ENCODE measurements around the gene CEP72. TPM values are rescaled to one million over a fixed set of nuclear protein-coding genes. Genes with fewer than 3 reads are reported as not detected.

The CEP72 gene
- total and polyA plus RNA-seq, 8 donors: 5.5 to 13.1 (median 10.7) TPM

GRCh38 chr5:607541-608428, 4.4 kb upstream of the CEP72 start:
- H3K36me3 ChIP-seq: no peaks in the 10 kb centered on the region
- ATAC-seq (no peak), DNase-seq (peak in 2 of 4 donors; percentile 35 to 75)
- H3K4me1 ChIP-seq: no peaks in the 10 kb centered on the region
- H3K27ac ChIP-seq: no peak overlapping the region
- H3K4me3 ChIP-seq: no peak overlapping the region
- no peak for TF ChIP-seq CTCF (IDR thresholded peaks at IDR 0.05)
- H3K9me3 ChIP-seq: no peaks in the 10 kb centered on the region
- H3K27me3 ChIP-seq: peaks cover 4 to 55% of the 10 kb centered on the region in 2 donors
- intact Hi-C loops (cut with DNase I): no loop called here

GRCh38 chr5:608429-609370, 3.4 kb upstream of the CEP72 start:
- no peaks in the 10 kb centered on the region for H3K36me3 ChIP-seq
- H3K4me3 ChIP-seq: no peak overlapping the region

GRCh38 chr5:609506-609905, 2.6 kb upstream of the CEP72 start:
- peaks cover 0 to 14% of the 10 kb centered on the region in 2 donors for H3K4me1 ChIP-seq
- no peak for TF ChIP-seq CTCF (IDR thresholded peaks at IDR 0.05)
- DNase-seq: peak in 1 of 4 donors; percentile 27
- intact Hi-C loops (cut with DNase I): no loop called here
- no peak overlapping the region for H3K4me3 ChIP-seq
- H3K27me3 ChIP-seq: peaks cover 4 to 38% of the 10 kb centered on the region in 2 donors
- H3K27ac ChIP-seq: no peak overlapping the region
- H3K36me3 ChIP-seq: no peaks in the 10 kb centered on the region
- H3K9me3 ChIP-seq: no peaks in the 10 kb centered on the region
- ATAC-seq: no peak

More at GRCh38 chr5:608429-609370, 3.4 kb upstream of the CEP72 start:
- Histone ChIP-seq H3K9me3 (no peaks in the 10 kb centered on the region), H3K27me3 (peaks cover 4 to 46% of the 10 kb centered on the region in 2 donors), H3K27ac (no peak overlapping the region), H3K4me1 (peaks cover 0 to 6% of the 10 kb centered on the region in 2 donors)
- no peak for TF ChIP-seq CTCF (IDR thresholded peaks at IDR 0.05)
- ATAC-seq (no peak), DNase-seq (no peak)
- intact Hi-C loops (cut with DNase I): no loop called here

- intact Hi-C loops (cut with DNase I): no loop called here
- Histone ChIP-seq H3K9me3 (no peaks in the 10 kb centered on the region), H3K4me1 (peaks cover 0 to 14% of the 10 kb centered on the region in 2 donors), H3K36me3 (no peaks in the 10 kb centered on the region), H3K27me3 (peaks cover 4 to 34% of the 10 kb centered on the region in 2 donors), H3K4me3 (no peak overlapping the region), H3K27ac (no peak overlapping the region)
- ATAC-seq (no peak), DNase-seq (peak in 1 of 4 donors; percentile 29)
- TF ChIP-seq CTCF (IDR thresholded peaks at IDR 0.05): no peak
Measured at GRCh38 chr5:610011-610743, 2.0 kb upstream of the CEP72 start.

All from left lung (tissue), 10 donors.